GM12864 (cell line): ENCODE measurements around the gene USP9X.

Experiments used
- DNase-seq: peaks from one replicate; pipeline ENCODE4 v3.0.0-alpha.2; 2011; ENCODE audit warnings: low read depth
- H3K4me3 ChIP-seq: 2 replicates; pipeline ENCODE4 v1.5.1; 2011; ENCODE audit warnings: mild to moderate bottlenecking, low read depth, low read length, control low read depth
- CTCF ChIP-seq: IDR thresholded peaks from 2 replicates; pipeline ENCODE4 v1.5.1; 2011; ENCODE audit warnings: low read depth, mild to moderate bottlenecking, moderate library complexity, low read length, control low read depth, inconsistent platforms; ENCODE audit errors: missing control alignments

The USP9X gene

GRCh38 chrX:41084893-41085511, at the start of gene USP9X:
Gene USP9X (plus strand): TSS chrX:41085445. CDS start chrX:41123629, 38,184 bp downstream.
- DNase-seq: peak; percentile 45
- no peak for TF ChIP-seq CTCF
- peak within 1 kb of the TSS; percentile 85 for H3K4me3 ChIP-seq

GRCh38 chrX:41035582-41035981, 49.7 kb upstream of the USP9X start:
- TF ChIP-seq CTCF: no peak
- DNase-seq: no peak
- H3K4me3 ChIP-seq: no peak overlapping the region

- TF ChIP-seq CTCF: no peak
- no peak for DNase-seq
- H3K4me3 ChIP-seq: no peak overlapping the region
Observed at GRCh38 chrX:41036668-41037326, 48.4 kb upstream of the USP9X start.

DNA sequence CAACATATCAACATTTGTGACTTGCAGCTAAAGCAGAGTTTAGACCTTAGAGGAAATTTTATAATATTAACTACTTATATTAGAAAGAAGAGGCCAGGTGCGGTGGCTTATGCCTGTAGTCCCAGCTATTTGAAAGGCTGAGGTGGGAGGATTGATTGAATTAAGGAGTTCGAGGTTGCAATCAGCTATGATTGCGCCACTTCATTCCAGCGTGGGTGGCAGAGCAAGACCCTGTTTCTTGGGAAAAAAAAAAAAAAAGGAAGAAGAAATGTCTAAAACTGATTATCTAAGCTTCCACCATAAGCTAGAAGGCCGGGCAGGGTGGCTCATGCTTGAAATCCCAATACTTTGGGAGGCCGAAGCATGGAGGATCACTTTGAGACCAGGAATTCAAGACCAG, 42.0 kb upstream of the USP9X start:
- no peak for TF ChIP-seq CTCF
- H3K4me3 ChIP-seq: no peak overlapping the region
- DNase-seq: no peak

DNA sequence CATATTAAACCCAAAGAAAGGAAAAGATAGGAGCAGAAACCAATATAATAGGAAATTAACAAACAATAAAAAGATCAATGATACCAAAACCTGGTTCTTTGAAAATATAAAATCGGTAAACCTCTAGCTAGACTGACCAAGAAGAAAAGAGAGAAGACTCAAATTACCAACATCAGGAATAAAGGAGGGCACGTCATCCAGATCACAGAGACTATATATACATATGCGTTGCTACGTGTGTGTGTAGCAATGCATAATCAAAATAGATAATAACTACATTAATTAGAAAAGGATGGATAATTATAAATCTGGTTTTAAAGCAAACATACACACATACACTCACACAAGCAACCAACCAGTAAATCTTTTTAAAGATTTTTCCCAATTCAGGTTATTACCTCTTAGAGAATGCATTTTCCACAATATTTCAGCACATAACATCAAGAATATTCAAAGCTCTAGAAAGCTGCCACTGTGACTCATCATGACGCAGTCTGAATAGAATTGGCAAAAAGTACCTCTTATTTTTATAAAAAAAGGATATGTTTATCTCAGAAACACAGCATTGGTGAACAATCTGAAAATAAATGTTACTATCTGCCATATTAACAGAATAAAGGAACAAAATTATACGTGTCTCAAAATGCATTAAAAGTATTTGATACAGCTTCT, 41.4 kb upstream of the USP9X start:
- DNase-seq: no peak
- no peak overlapping the region for H3K4me3 ChIP-seq
- no peak for TF ChIP-seq CTCF

DNA sequence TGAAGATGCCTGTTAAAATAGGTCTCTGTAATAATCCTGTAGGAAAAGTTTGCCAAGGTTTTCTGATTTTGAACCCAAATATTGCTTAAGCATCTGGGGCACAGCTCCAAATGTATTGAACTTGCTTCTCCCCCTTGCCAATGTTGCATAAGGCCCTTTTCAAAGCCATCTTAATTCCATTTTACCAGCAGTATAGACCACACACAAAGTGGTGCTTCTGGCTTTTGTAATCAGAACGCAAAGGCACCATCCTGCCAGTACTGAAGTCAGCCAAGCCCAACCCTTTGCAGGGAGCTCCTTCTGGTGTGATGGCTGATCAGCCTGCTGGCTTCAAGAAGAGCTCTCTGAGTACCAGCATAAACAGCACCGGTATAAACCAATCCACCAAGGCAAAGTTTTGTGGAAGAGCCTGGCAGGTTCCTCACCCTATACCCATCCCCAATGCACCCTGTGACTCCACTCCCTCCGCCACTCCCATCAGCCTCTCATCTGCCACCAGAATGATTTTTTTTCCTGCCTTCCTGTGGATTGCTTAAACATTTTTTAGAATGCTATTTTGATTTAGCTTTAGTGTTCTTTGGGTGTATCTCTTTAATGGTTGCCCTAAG, 39.2 kb upstream of the USP9X start:
- no peak overlapping the region for H3K4me3 ChIP-seq
- DNase-seq: no peak
- no peak for TF ChIP-seq CTCF
